Rectal smooth muscle tissue (tissue), 1 donor: ENCODE measurements around the gene EFNA5.
A peak's percentile ranks its signal among the peaks of the same experiment; 100 is the strongest.

ENCODE experiments used
- H3K27ac ChIP-seq: one replicate; pipeline ENCODE4 v1.7.0; 2013; ENCODE audit warnings: low read depth, low read length, inconsistent platforms
- H3K27me3 ChIP-seq: one replicate; pipeline ENCODE4 v1.7.0; 2013; ENCODE audit warnings: low read length; ENCODE audit not compliant: control insufficient read depth, insufficient read depth
- H3K36me3 ChIP-seq: one replicate; pipeline ENCODE4 v1.7.0; 2013; ENCODE audit warnings: low read length; ENCODE audit not compliant: control insufficient read depth, insufficient read depth
- H3K4me1 ChIP-seq: one replicate; pipeline ENCODE4 v1.7.0; 2013; ENCODE audit warnings: low read length; ENCODE audit not compliant: control insufficient read depth, insufficient read depth
- H3K4me3 ChIP-seq: one replicate; pipeline ENCODE4 v1.7.0; 2013; ENCODE audit warnings: low read length
- H3K9ac ChIP-seq: one replicate; pipeline ENCODE4 v1.7.0; 2013; ENCODE audit warnings: low read length

EFNA5 gene

GRCh38 chr5:107687937-107688336 lies 17.2 kb upstream of the EFNA5 start:
- Histone ChIP-seq H3K9ac (no peak overlapping the region), H3K4me1 (no peaks in the 10 kb centered on the region), H3K36me3 (no peaks in the 10 kb centered on the region), H3K4me3 (no peak overlapping the region), H3K27me3 (no peaks in the 10 kb centered on the region), H3K27ac (no peak overlapping the region)

DNA sequence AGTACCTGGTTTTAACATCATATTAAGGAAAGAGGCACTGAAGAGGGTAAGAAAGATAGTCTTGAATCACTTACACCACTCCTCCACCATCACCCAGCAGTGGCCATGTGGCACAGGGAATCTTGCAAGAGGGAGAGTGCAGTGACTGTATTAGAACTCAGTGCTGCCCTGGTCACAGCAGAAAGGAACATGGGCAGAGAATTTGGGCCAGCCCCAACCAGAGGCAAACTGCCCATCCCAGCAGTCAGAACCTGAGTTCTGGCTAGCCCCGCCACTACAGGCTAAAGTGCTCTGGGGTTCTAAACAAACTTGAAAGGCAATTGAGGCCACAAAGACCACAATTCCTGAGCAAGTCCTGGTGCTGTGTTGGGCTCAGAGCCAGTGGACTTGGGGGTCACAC lies 16.7 kb upstream of the EFNA5 start:
- H3K4me1 ChIP-seq, result no peaks in the 10 kb centered on the region
- H3K36me3 ChIP-seq, result no peaks in the 10 kb centered on the region
- H3K27ac ChIP-seq, result no peak overlapping the region

GRCh38 chr5:107682533-107682932 lies 11.8 kb upstream of the EFNA5 start:
- Histone ChIP-seq H3K4me3 (no peak overlapping the region), H3K4me1 (no peaks in the 10 kb centered on the region), H3K27ac (no peak overlapping the region), H3K27me3 (no peaks in the 10 kb centered on the region), H3K36me3 (no peaks in the 10 kb centered on the region), H3K9ac (no peak overlapping the region)

More for the DNA sequence above, 16.7 kb upstream of the EFNA5 start:
- Histone ChIP-seq H3K9ac (no peak overlapping the region), H3K27me3 (no peaks in the 10 kb centered on the region), H3K4me3 (no peak overlapping the region)

GRCh38 chr5:107680799-107681198 lies 10.1 kb upstream of the EFNA5 start:
- Histone ChIP-seq H3K27me3 (no peaks in the 10 kb centered on the region), H3K9ac (no peak overlapping the region), H3K36me3 (no peaks in the 10 kb centered on the region), H3K4me3 (no peak overlapping the region), H3K4me1 (no peaks in the 10 kb centered on the region), H3K27ac (no peak overlapping the region)

GRCh38 chr5:107680099-107680498 lies 9.4 kb upstream of the EFNA5 start:
- H3K36me3 ChIP-seq, result no peaks in the 10 kb centered on the region
- H3K27ac ChIP-seq, result no peak overlapping the region
- no peak overlapping the region for H3K9ac ChIP-seq
- no peaks in the 10 kb centered on the region for H3K4me1 ChIP-seq
- H3K4me3 ChIP-seq, result no peak overlapping the region
- H3K27me3 ChIP-seq, result no peaks in the 10 kb centered on the region

- no peaks in the 10 kb centered on the region for H3K27me3 ChIP-seq
- no peak overlapping the region for H3K27ac ChIP-seq
- H3K4me3 ChIP-seq, result no peak overlapping the region
- no peak overlapping the region for H3K9ac ChIP-seq
- H3K4me1 ChIP-seq, result no peaks in the 10 kb centered on the region
- H3K36me3 ChIP-seq, result no peaks in the 10 kb centered on the region
Measured at GRCh38 chr5:107676702-107677101, 6.0 kb upstream of the EFNA5 start.

DNA sequence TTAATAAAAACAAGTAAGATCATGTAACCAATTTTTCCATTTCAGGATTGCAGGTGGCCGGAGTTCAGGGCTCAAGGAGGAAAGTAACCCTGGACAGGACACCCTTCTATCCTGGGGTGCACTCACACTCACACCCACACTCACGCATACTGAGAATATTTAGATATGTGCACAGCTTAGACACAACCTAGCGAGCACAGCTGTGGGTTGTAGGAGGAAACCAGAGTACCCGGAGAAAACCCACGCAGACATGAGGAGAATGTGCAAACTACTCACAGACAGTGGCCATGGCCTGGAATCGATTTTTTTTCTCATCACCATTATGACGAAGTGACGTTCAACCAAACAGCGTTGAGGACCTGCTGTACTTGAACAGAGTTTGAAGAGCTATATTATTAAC lies 4.5 kb upstream of the EFNA5 start:
- Histone ChIP-seq H3K4me3 (no peak overlapping the region), H3K27me3 (no peaks in the 10 kb centered on the region), H3K27ac (no peak overlapping the region), H3K4me1 (no peaks in the 10 kb centered on the region), H3K9ac (no peak overlapping the region), H3K36me3 (no peaks in the 10 kb centered on the region)

DNA sequence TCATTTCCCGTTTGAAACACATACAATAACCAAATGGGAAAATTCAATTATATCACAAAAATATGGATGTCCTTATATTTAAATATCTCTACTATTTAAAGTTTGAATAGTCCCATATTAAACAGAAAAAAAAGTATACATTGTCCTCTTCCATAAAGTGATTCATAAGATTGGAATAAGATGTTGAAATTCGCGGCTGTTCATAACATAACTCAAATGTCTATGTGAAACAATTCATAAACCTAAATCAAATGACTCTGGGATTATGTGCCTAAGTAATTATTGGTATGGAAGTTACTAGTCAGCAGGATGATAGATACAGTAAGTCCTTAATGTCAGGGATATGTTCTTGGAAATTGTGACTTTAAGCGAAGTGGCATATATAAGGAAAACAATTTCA lies 3.9 kb upstream of the EFNA5 start:
- no peaks in the 10 kb centered on the region for H3K36me3 ChIP-seq
- H3K27ac ChIP-seq, result no peak overlapping the region
- no peaks in the 10 kb centered on the region for H3K27me3 ChIP-seq
- no peak overlapping the region for H3K9ac ChIP-seq
- H3K4me3 ChIP-seq, result no peak overlapping the region
- no peaks in the 10 kb centered on the region for H3K4me1 ChIP-seq

DNA sequence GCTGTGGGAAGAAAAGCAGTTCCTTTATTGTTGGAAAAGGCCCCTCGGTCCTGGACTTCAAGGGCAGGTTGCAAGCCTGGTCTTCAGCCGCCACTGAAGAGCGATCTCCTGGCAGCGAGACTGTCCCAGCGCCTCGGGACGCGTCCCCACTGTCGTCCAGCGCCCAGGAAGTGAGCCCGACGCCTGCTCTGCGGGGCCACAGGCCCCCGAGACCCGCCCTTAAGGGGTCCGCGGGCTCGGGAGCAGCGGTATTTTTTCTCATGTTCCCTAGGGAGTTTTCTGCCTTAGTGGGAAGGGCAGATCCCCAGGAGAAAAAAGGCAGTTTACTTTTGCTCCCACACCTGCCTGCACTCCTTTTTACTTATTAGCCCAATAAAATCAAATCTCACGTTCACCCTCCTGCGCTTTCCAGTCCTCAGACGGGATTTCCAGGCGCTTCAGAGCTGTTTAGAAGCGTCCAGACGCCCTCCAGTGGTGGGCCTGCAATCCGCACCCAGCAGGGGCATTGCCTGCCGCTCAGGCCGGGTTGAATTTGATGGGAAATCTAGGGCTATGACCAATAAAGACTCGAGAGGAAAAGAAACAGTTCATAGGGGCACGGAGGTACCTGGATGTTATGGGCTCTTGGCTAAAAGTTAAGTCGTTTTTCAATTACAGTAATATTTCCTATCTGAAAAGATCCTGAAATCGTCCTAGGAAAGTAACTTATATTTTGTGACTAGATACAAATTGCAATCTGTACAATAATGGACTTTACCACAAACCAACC lies 2.8 kb upstream of the EFNA5 start:
- no peaks in the 10 kb centered on the region for H3K36me3 ChIP-seq
- H3K4me1 ChIP-seq, result no peaks in the 10 kb centered on the region
- H3K4me3 ChIP-seq, result peak overlapping the region; percentile 85
- no peaks in the 10 kb centered on the region for H3K27me3 ChIP-seq
- no peak overlapping the region for H3K9ac ChIP-seq
- no peak overlapping the region for H3K27ac ChIP-seq

DNA sequence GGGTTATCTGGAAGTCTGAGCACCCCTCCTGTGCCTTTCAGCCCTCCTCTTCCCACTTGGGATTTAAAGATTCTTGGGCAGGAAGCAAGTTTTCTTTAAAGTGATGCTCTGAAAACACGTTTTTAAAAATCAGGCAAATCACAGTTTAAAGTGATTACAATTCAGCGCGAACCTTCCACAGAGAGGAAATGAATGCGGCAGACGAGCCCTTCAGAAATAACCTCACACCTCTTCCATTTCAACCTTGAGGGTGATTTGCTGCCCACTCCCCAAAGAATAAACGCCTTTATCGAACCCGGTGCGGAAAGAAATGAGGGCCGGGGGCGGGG lies 2.3 kb upstream of the EFNA5 start:
- H3K9ac ChIP-seq, result no peak overlapping the region
- H3K27ac ChIP-seq, result peak overlapping the region; percentile 7
- no peaks in the 10 kb centered on the region for H3K36me3 ChIP-seq
- no peaks in the 10 kb centered on the region for H3K27me3 ChIP-seq
- no peaks in the 10 kb centered on the region for H3K4me1 ChIP-seq
- H3K4me3 ChIP-seq, result peak overlapping the region; percentile 85

- H3K27ac ChIP-seq, result peak overlapping the region; percentile 7
- no peak overlapping the region for H3K9ac ChIP-seq
- no peaks in the 10 kb centered on the region for H3K4me1 ChIP-seq
- H3K36me3 ChIP-seq, result no peaks in the 10 kb centered on the region
- no peaks in the 10 kb centered on the region for H3K27me3 ChIP-seq
- H3K4me3 ChIP-seq, result peak overlapping the region; percentile 85
Measured at GRCh38 chr5:107672211-107673038, 1.7 kb upstream of the EFNA5 start.

- Histone ChIP-seq H3K9ac (no peak overlapping the region), H3K36me3 (no peaks in the 10 kb centered on the region), H3K4me3 (peak overlapping the region; percentile 85), H3K27me3 (no peaks in the 10 kb centered on the region), H3K27ac (peak overlapping the region; percentile 47), H3K4me1 (no peaks in the 10 kb centered on the region)
Measured at GRCh38 chr5:107671742-107672210, 1.0 kb upstream of the EFNA5 start.
